VCaP (cell line): Measurements from ENCODE around the gene FBXW4.

ENCODE experiments used
- H3K27ac ChIP-seq: fragments of 450-650 bp; 2 replicates; pipeline ENCODE4 v1.5.1; 2017
- CTCF ChIP-seq: fragments of 450-650 bp; conservative IDR thresholded peaks from 2 replicates; pipeline ENCODE4 v1.5.1; 2017; ENCODE audit warnings: mild to moderate bottlenecking, moderate library complexity

The FBXW4 gene

DNA sequence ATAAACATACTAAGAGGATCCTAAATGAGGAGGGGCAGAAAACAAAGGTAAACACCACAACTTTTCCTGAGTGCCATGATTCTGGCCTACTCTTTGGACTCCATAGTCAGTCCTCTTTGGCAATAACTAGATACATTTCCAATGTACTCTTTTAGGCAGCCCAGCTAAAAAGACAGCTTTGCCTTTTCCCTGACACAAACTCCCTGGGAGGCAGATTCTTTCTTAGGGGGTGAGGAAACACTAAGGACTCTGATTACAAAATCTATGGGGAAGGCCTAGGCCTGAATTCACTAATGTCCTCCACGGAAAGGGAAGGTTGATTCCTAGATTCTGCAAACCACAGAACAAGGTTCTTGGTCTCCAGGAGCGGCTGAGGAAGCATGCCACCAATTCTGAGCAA lies 25.8 kb downstream of the FBXW4 start:
- no peak overlapping the region for H3K27ac ChIP-seq
- no peak for TF ChIP-seq CTCF

GRCh38 chr10:101668566-101668965 lies 26.4 kb downstream of the FBXW4 start:
- no peak for TF ChIP-seq CTCF
- H3K27ac ChIP-seq, result no peak overlapping the region

- TF ChIP-seq CTCF, result no peak
Observed at GRCh38 chr10:101666083-101666482, 28.9 kb downstream of the FBXW4 start.

GRCh38 chr10:101663097-101663496 lies 31.9 kb downstream of the FBXW4 start:
- TF ChIP-seq CTCF, result no peak
- H3K27ac ChIP-seq, result no peak overlapping the region

More at GRCh38 chr10:101666083-101666482, 28.9 kb downstream of the FBXW4 start:
- H3K27ac ChIP-seq, result no peak overlapping the region

GRCh38 chr10:101660256-101660655 lies 34.7 kb downstream of the FBXW4 start:
- no peak for TF ChIP-seq CTCF
- no peak overlapping the region for H3K27ac ChIP-seq

GRCh38 chr10:101658975-101659374 lies 36.0 kb downstream of the FBXW4 start:
- TF ChIP-seq CTCF, result no peak
- no peak overlapping the region for H3K27ac ChIP-seq

DNA sequence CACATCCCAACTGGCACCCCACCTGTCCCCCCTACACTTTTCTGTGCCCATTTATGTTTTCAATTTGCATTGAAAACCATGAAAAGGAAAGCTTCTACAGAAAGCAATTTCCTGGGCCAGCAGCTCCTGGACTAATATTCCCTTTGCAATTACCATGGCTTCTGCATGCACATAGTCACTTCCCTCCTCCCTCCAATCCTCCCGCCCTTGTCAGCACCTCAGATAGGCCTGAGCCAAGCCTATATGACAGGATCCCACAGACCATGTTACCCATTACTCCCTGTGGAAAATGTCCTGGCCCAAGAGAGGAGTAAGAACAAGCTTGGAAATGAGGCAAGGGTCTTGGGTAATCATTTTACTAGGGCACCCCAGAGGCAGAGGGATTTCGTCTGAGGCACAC lies 38.1 kb downstream of the FBXW4 start:
- no peak for TF ChIP-seq CTCF
- no peak overlapping the region for H3K27ac ChIP-seq

DNA sequence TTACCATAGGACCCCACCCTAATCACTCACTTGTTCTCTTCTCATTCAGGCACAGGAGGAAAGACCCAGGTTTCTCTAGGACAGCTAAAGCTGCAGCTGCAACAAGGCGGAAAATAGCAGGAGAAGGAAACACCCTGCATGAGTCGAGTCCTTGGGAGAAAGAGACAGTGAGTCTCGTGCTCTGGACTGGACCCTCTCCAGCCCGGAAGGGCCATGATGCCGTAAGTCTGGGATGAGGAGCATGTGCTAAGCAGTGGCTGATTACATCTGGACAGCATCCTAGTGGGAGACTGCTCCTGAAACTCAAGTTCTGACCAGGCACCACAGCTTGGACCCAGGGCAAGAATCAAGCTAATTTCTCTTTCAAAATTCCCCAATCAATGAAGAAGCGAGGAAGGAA lies 39.4 kb downstream of the FBXW4 start:
- TF ChIP-seq CTCF, result no peak
- H3K27ac ChIP-seq, result no peak overlapping the region
